Memory B cell (primary cell): ENCODE results near the gene PEX12.
"Not testable (repeated sequence)": the region's sequence is repeated elsewhere in the genome, so short reads cannot be mapped to it uniquely, and the experiment has no call there.

Experiments
- ATAC-seq: fragments of 150-1000 bp; cut with Tn5 transposase; 2 replicates; pipeline ENCODE4 v1.10.0; 2021; ENCODE audit warnings: low read depth, mild to moderate bottlenecking, moderate library complexity
- DNase-seq, 2 donors: peaks; one replicate each; pipeline ENCODE4 v3.0.0; 2022; ENCODE audit warnings: low spot score in 2 of 2
- H3K27ac Mint-ChIP-seq: one replicate; pipeline ENCODE4 v1.8.0; 2022; ENCODE audit warnings: mild to moderate bottlenecking, moderate library complexity, mixed read lengths
- H3K27me3 Mint-ChIP-seq: one replicate; pipeline ENCODE4 v1.8.0; 2022; ENCODE audit warnings: mixed read lengths
- H3K36me3 Mint-ChIP-seq: one replicate; pipeline ENCODE4 v1.8.0; 2022; ENCODE audit warnings: mild to moderate bottlenecking, mixed read lengths
- H3K4me1 Mint-ChIP-seq: one replicate; pipeline ENCODE4 v1.8.0; 2022; ENCODE audit warnings: mixed read lengths
- H3K4me3 Mint-ChIP-seq: one replicate; pipeline ENCODE4 v1.8.0; 2022; ENCODE audit warnings: mild to moderate bottlenecking, moderate library complexity, mixed read lengths
- H3K9me3 Mint-ChIP-seq: one replicate; pipeline ENCODE4 v1.8.0; 2022; ENCODE audit warnings: mixed read lengths

PEX12 gene

GRCh38 chr17:35596530-35597233 is 18.3 kb upstream of the PEX12 start:
- ATAC-seq, result no peak
- no peaks in the 10 kb centered on the region for H3K9me3 Mint-ChIP-seq
- no peak overlapping the region for H3K4me3 Mint-ChIP-seq
- peaks cover 26% of the 10 kb centered on the region for H3K36me3 Mint-ChIP-seq
- DNase-seq, result no peak
- peaks cover 5% of the 10 kb centered on the region for H3K4me1 Mint-ChIP-seq
- H3K27me3 Mint-ChIP-seq, result no peaks in the 10 kb centered on the region
- no peak overlapping the region for H3K27ac Mint-ChIP-seq

GRCh38 chr17:35596072-35596471 is 17.7 kb upstream of the PEX12 start:
- Mint-ChIP-seq H3K36me3 (peaks cover 26% of the 10 kb centered on the region), H3K27ac (no peak overlapping the region)
- no peak for ATAC-seq

GRCh38 chr17:35588196-35588920 is 10.0 kb upstream of the PEX12 start:
- peak overlapping the region; percentile 99 for H3K27ac Mint-ChIP-seq
- H3K4me1 Mint-ChIP-seq, result peaks cover 23% of the 10 kb centered on the region
- peaks cover 3% of the 10 kb centered on the region for H3K36me3 Mint-ChIP-seq
- no peaks in the 10 kb centered on the region for H3K27me3 Mint-ChIP-seq
- no peak for DNase-seq
- no peaks in the 10 kb centered on the region for H3K9me3 Mint-ChIP-seq
- ATAC-seq, result no peak
- peak overlapping the region; percentile 97 for H3K4me3 Mint-ChIP-seq

More at GRCh38 chr17:35596072-35596471, 17.7 kb upstream of the PEX12 start:
- no peaks in the 10 kb centered on the region for H3K9me3 Mint-ChIP-seq
- no peaks in the 10 kb centered on the region for H3K27me3 Mint-ChIP-seq
- no peak overlapping the region for H3K4me3 Mint-ChIP-seq
- no peak for DNase-seq
- H3K4me1 Mint-ChIP-seq, result peaks cover 5% of the 10 kb centered on the region

GRCh38 chr17:35587074-35587961 is 8.9 kb upstream of the PEX12 start, which contains the start of gene AP2B1:
Gene AP2B1, plus strand, starts transcription at chr17:35587322. Its CDS starts 6,709 bp downstream, at chr17:35594031.
- DNase-seq (peak; percentile 99 to 100), ATAC-seq (peak; percentile 98)
- Mint-ChIP-seq H3K36me3 (peaks cover 3% of the 10 kb centered on the region), H3K9me3 (no peaks in the 10 kb centered on the region), H3K27me3 (no peaks in the 10 kb centered on the region), H3K4me1 (peaks cover 23% of the 10 kb centered on the region), H3K27ac (peak within 1 kb of the TSS; percentile 99), H3K4me3 (peak within 1 kb of the TSS; percentile 97)

- Mint-ChIP-seq H3K4me1 (peaks cover 21% of the 10 kb centered on the region), H3K4me3 (peak overlapping the region; percentile 97), H3K27me3 (no peaks in the 10 kb centered on the region)
Observed at GRCh38 chr17:35586569-35587073, 8.2 kb upstream of the PEX12 start.

GRCh38 chr17:35584061-35584460 is 5.7 kb upstream of the PEX12 start:
- Mint-ChIP-seq H3K27me3 (no peaks in the 10 kb centered on the region), H3K27ac (no peak overlapping the region), H3K9me3 (no peaks in the 10 kb centered on the region), H3K4me1 (peaks cover 14% of the 10 kb centered on the region), H3K4me3 (no peak overlapping the region), H3K36me3 (peaks cover 3% of the 10 kb centered on the region)
- DNase-seq, result no peak
- ATAC-seq, result no peak

More at GRCh38 chr17:35586569-35587073, 8.2 kb upstream of the PEX12 start:
- peaks cover 3% of the 10 kb centered on the region for H3K36me3 Mint-ChIP-seq
- no peak for DNase-seq
- no peaks in the 10 kb centered on the region for H3K9me3 Mint-ChIP-seq
- H3K27ac Mint-ChIP-seq, result peak overlapping the region; percentile 99
- ATAC-seq, result peak; percentile 2

- Mint-ChIP-seq H3K27ac (peak overlapping the region; percentile 97), H3K4me1 (peaks cover 10% of the 10 kb centered on the region), H3K27me3 (no peaks in the 10 kb centered on the region), H3K4me3 (peak overlapping the region; percentile 99), H3K9me3 (no peaks in the 10 kb centered on the region), H3K36me3 (peaks cover 5% of the 10 kb centered on the region)
- no peak for DNase-seq
- ATAC-seq, result no peak
Observed at GRCh38 chr17:35578929-35579432, 610 bp upstream of the PEX12 start.

- ATAC-seq (no peak), DNase-seq (no peak)
- H3K36me3 Mint-ChIP-seq, result peaks cover 5% of the 10 kb centered on the region
- H3K4me1 Mint-ChIP-seq, result peaks cover 10% of the 10 kb centered on the region
- peak overlapping the region; percentile 99 for H3K4me3 Mint-ChIP-seq
- H3K27me3 Mint-ChIP-seq, result no peaks in the 10 kb centered on the region
- H3K9me3 Mint-ChIP-seq, result no peaks in the 10 kb centered on the region
- H3K27ac Mint-ChIP-seq, result peak overlapping the region; percentile 97
Observed at GRCh38 chr17:35577830-35578196, 558 bp downstream of the PEX12 start.

- no peak for ATAC-seq
- Mint-ChIP-seq H3K4me1 (peaks cover 10% of the 10 kb centered on the region), H3K27me3 (no peaks in the 10 kb centered on the region), H3K4me3 (no peak overlapping the region), H3K9me3 (no peaks in the 10 kb centered on the region), H3K27ac (peak overlapping the region; percentile 38), H3K36me3 (peaks cover 5% of the 10 kb centered on the region)
- DNase-seq, result no peak
Observed at GRCh38 chr17:35575759-35576158, 2.6 kb downstream of the PEX12 start.

GRCh38 chr17:35569405-35569804 is 9.0 kb downstream of the PEX12 start:
- no peak for ATAC-seq
- peak overlapping the region; percentile 52 for H3K4me3 Mint-ChIP-seq

GRCh38 chr17:35568561-35568960 is 9.8 kb downstream of the PEX12 start:
- Mint-ChIP-seq H3K4me1 (peaks cover 23% of the 10 kb centered on the region), H3K27me3 (no peaks in the 10 kb centered on the region), H3K9me3 (no peaks in the 10 kb centered on the region), H3K4me3 (peak overlapping the region; percentile 99), H3K36me3 (no peaks in the 10 kb centered on the region), H3K27ac (peak overlapping the region; percentile 92)
- DNase-seq (no peak), ATAC-seq (no peak)

More at GRCh38 chr17:35569405-35569804, 9.0 kb downstream of the PEX12 start:
- H3K27me3 Mint-ChIP-seq, result no peaks in the 10 kb centered on the region
- H3K4me1 Mint-ChIP-seq, result peaks cover 23% of the 10 kb centered on the region
- DNase-seq, result no peak
- H3K36me3 Mint-ChIP-seq, result no peaks in the 10 kb centered on the region
- no peak overlapping the region for H3K27ac Mint-ChIP-seq
- no peaks in the 10 kb centered on the region for H3K9me3 Mint-ChIP-seq

GRCh38 chr17:35566968-35567367 is 11.4 kb downstream of the PEX12 start:
- Mint-ChIP-seq H3K27me3 (no peaks in the 10 kb centered on the region), H3K9me3 (no peaks in the 10 kb centered on the region), H3K36me3 (no peaks in the 10 kb centered on the region), H3K4me3 (peak overlapping the region; percentile 99), H3K4me1 (peaks cover 23% of the 10 kb centered on the region), H3K27ac (no peak overlapping the region)
- ATAC-seq (no peak), DNase-seq (no peak)

- DNase-seq, H3K9me3 Mint-ChIP-seq, H3K4me1 Mint-ChIP-seq: not testable (repeated sequence)
Observed at GRCh38 chr17:35563181-35563580, 15.2 kb downstream of the PEX12 start.

More at GRCh38 chr17:35563181-35563580, 15.2 kb downstream of the PEX12 start:
- not testable (repeated sequence) for H3K36me3 Mint-ChIP-seq, ATAC-seq, H3K27ac Mint-ChIP-seq, H3K4me3 Mint-ChIP-seq, H3K27me3 Mint-ChIP-seq
